ENCODE data around the gene TRAF3IP3. TPM values are rescaled to one million over a fixed set of nuclear protein-coding genes. Genes with fewer than 3 reads are reported as not detected.

TRAF3IP3 gene, protein sequence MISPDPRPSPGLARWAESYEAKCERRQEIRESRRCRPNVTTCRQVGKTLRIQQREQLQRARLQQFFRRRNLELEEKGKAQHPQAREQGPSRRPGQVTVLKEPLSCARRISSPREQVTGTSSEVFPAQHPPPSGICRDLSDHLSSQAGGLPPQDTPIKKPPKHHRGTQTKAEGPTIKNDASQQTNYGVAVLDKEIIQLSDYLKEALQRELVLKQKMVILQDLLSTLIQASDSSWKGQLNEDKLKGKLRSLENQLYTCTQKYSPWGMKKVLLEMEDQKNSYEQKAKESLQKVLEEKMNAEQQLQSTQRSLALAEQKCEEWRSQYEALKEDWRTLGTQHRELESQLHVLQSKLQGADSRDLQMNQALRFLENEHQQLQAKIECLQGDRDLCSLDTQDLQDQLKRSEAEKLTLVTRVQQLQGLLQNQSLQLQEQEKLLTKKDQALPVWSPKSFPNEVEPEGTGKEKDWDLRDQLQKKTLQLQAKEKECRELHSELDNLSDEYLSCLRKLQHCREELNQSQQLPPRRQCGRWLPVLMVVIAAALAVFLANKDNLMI
- not detected in 2 replicates for total RNA-seq

DNA sequence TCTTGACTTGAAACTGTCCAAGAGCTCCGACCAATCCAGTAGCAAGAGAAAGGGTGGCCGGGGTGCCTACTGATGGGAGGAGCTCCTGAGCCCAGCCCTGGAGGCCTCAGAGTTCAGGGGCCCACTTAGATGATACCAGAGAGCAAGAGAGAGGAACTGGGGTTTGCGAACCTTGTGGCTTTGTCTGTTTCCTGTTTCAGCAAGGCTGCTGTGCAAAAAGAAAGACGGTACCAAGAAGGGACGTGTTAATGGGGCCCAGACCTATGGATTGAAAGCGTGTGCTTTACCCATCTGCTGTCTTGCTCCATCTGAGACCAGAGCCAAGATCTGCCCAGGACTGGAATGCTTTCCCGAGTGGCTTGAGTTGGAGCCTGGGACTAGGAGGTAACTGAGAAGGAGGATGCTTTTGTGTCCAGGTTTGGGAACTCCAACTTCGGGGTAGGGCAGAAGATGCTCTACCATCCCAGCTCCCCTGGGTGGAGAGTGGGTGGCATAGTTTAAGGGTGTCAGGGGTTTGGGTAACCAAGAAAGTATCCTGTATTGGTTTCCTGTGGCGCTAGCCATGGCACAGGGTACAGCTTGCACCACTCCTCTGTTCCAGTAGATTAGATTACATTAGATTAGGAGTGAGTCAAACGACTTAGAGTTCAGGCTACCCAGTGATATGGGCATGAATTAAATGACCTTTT is at the start of gene TRAF3IP3:
Gene TRAF3IP3 (plus strand): TSS at position 128 of the 689 bp plus-strand sequence. CDS start 3,987 bp downstream, outside the sequence.
- DNase-seq (ENCODE audit: low read depth, low spot score): no peak

DNA sequence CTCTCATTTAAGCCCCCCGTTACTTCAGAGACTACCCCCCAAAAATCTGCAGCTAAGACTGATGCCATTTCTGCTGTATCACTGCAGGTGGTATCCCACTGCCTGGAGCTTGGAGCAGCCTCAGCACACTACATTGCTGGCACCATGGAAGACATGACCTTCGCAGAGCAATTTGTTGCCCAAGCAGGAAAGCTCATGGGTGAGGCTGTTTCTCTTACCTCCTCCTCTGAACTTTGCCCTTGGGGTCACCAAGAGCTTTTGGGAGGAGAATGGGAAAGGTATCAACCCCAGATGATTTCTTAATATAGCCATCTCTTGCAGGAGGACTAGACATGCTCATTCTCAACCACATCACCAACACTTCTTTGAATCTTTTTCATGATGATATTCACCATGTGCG is 49.2 kb upstream of the TRAF3IP3 start:
- no peak for DNase-seq (ENCODE audit: low read depth, low spot score)

DNA sequence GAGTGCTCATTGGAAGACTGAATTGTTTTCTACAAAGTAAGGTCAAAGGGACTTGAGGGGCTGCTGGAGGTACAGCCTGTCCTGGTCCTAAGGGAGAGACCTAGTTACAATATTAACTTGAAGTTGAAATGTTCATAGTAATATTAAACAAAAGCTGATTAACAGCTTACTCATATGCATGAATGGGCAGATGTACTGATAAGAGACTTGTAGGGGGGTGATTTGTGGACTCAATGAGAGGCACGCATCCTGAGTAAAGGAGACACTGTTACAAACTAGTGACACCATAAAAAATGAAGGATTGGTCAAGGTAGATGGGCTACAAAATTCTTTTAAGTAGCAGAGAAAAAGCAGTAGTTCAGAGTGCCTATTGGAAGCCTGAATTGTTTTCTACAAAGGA is 48.5 kb upstream of the TRAF3IP3 start:
- DNase-seq (ENCODE audit: low read depth, low spot score): no peak

DNA sequence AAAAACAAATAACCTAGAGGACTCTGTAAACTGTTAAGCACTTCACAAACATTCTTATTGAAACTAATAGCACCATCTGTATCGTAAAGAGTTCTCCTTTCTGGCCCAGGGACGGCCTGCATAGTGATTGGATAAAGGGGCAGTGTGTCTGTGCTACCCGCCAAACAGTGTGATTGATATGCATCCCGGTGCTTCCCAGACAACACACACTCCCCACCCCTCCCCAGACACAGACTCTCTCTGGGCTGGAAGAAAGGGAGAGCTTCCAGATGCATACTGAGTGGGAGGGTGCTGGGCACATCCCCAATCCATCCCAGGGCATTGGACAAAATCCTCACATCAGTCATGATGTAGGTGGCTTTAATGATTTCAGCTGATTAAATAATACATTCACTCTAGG is 47.6 kb upstream of the TRAF3IP3 start:
- no peak for DNase-seq (ENCODE audit: low read depth, low spot score)

DNA sequence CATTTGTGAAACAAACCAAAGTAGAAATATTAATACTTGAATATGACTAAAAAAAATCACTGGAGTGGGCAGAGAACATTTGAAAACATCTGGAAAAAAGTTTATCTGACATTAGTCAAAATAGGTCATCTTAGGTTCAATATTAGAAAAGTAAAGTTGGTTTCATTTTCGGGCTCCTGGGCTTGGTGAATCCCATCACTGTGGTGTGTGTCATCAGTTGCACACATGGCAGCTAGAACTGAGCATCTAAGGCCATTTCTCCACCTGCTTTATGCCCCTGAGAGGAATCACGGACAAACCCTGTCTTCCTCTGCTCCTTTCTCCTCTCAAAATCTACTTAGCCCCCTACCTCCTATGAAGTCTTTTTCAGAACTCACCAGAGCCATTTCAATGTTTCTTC is 45.8 kb upstream of the TRAF3IP3 start:
- DNase-seq (ENCODE audit: low read depth, low spot score): no peak

DNA sequence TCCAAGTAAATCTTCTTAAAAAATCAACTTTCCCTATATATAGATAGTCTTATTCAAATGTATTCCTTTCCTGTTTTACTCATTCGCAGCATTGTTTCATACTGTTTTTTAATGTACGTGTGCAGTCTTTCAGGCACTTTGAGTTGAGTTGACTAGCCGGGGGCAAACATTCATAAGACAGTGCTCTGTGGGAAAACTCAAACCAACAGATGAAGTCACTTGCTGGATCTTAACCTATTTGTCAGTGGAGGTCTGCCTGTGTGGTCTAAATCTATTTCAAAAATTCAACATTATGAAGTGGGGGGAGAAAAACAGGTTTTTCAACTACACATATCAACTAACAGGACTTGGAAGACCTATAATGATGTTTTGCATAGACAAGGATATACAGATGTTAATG is 45.0 kb upstream of the TRAF3IP3 start:
- no peak for DNase-seq (ENCODE audit: low read depth, low spot score)

DNA sequence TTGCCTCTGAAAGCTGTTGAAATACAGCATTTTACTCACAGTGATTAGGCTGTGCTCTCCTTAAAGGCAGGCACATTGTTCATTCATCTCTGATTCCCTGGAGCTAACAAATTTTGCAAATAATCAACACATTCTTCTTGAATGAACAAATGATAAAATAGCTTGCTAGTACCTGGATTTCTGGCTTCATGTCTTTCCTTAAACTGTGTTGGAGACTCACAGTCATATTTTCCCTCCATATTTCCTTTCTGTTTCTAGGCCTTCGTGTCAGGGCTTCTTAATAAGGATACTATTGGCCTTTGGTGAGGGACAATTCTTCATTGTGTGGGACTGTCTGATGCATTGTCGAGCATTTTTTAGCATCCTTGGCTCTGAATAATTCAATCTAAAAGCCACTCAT is 41.5 kb upstream of the TRAF3IP3 start:
- DNase-seq (ENCODE audit: low read depth, low spot score): no peak

DNA sequence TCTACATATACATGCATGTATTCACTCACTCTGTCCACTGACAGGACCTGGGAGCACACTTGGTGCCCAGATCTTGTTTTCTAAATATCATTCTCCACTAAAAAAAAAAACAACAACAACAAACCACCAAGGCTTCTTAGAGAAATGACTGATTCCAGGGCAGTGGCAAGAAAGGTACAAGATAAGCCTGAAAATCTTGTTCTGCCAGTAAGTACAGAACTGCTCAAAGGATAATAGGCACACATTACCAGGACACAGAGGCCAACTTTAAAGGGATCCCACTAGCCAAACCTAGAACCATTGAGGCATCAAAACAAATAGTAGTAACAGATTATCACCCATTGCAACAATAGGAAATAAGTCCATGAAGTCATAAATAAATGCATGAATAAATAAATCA is 40.5 kb upstream of the TRAF3IP3 start:
- no peak for DNase-seq (ENCODE audit: low read depth, low spot score)

DNA sequence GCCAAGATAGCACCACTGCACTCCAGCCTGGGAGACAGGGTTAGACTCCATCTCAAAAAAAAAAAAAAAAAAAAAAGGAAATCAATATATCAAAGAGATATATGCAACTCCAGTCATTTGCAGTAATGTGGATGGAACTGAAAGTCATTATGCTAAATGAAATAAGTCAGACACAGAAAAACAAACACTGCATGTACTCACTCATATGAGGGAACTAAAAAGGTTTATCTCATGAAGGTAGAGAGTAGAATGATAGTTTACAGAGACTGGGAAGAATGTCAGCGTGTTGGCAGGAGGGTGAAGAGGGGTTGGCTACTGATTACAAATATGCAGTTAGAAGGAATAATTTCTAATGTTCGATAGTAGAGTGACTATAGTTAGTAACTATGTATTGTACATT is 38.0 kb upstream of the TRAF3IP3 start:
- no peak for DNase-seq (ENCODE audit: low read depth, low spot score)

DNA sequence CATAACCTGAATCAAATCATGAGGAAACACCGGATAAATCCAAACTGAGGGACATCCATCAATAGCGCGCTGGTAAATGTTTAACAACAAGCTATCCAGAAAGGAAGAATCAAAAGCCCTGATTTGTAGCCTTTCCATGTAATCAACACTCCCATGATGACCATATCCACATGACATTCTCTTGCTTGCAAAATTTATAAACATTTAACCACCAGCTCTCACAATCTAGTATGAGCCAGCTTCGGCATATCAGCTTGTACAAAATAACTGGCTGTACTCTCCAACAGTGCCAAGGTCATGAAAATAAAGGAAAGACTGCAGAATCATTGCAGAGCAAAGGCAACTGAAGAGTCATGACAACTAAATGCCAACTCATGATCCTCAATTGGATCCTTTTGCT is 35.5 kb upstream of the TRAF3IP3 start:
- DNase-seq (ENCODE audit: low read depth, low spot score): no peak

DNA sequence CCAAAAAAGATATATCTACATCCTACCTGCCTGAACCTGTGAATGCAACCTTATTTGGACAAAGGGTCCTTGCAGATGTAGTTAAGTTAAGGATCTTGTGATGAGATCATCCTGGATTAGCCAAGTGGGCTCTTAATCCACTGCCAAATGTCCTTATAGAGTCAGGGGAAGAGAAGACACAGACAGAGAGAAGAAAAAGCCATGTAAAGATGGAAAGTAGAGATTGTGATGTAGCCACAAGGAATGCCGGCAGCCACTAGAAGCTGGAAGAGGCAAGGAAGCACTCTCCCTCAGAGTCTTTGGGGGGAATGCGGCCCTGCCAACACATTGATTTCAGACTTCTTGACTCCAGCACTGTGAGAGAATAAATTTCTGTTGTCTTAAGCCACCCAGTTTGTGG is 35.0 kb upstream of the TRAF3IP3 start:
- no peak for DNase-seq (ENCODE audit: low read depth, low spot score)

DNA sequence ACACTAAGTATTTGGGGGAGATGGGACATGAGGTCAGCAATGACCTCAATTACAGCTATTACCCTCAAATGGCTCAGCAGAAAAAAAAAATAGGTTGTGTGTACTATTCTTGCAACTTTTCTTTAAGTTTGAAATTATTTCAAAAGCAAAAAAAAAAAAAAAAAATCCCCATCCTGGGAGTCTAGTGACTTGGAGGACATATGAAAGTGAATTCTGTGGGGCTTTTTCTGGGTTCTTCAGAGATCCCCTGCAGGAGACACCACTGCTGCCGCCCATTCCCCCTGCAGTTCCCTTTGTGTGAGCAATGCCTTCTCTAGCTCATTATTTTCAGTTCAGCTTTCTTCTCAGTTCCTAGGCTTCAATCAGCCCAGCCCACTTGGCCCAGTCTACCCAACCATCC is 34.5 kb upstream of the TRAF3IP3 start:
- no peak for DNase-seq (ENCODE audit: low read depth, low spot score)

DNA sequence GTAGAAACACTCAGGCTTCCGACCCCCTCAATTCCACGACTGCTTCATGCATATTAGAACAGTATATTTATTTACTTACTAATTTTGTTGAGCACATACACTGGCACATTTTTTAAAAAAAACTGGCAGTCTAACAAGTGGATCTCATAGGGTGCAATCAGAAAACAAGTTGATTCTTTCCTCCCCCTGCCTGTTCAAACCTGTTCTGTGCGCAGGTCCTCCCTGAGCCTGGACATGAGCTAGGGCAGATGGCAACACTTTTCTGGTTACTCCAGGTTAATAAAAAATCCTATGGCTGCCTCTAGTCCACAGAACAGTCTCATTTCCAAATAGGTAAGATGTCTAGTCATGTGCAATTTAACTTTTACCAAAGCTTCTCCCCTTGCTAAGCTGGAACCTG is 32.6 kb upstream of the TRAF3IP3 start:
- DNase-seq (ENCODE audit: low read depth, low spot score): no peak

DNA sequence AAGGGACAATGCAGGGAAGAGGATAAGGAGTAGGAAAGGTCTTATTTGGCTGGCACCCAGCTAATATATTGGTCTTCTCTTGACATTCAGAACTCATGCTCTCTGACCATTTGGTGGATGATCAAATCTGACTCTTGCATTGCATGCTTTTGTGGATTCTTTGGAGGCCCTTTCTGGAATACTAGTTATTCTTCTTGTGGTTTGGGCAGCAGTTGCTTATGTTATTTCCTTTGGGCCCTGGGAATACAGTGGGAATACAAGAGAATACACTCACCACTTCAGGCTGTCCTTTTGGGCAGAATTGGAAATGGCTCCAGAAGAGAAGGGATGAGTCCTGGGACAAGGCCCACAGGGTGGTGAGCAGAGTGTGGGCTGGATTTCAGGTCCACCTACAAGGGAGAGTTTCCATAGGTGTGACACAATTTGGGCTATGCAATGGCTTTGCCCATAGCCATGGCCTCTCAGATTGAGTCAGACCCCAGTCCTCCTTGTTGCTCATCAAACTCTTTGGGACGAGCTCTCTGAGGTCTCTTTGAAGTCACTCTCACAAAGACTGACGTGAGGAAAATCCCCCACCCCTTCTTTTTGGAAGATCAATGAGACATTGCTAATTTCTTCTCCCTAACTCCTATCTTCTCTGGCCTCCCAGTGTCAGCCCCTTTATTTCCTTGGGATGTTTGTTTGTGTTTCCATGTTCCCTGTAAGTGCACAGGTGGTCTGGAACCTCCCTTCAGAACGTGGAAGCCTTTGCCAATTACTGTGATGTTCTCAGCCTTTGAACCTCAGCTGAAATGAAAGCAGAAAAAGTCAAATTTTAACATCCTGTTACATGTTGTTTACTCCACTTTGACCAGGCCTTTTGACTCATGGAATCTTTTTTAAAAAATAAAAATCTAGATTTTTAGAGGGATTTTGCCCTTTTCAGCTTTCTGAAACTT is 31.8 kb upstream of the TRAF3IP3 start:
- DNase-seq (ENCODE audit: low read depth, low spot score): no peak

DNA sequence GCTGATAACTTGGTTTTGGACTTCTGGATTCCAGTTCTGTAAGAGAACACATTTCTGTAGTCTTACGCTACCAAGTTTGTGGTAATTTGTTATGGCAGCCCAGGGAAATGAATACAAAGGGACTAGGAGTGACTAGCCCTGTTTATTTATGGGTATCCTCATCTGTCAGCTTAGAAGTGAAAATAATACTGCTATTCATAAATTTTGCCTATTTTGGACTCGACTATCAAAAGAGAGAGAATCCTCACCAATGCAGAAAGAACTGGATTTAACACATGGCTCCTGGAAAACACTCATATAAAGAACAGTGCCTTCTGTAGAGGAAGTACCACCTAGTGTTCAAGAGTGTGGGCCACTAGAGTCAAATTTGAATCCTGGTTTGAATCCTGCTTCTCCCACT is 28.6 kb upstream of the TRAF3IP3 start:
- no peak for DNase-seq (ENCODE audit: low read depth, low spot score)

DNA sequence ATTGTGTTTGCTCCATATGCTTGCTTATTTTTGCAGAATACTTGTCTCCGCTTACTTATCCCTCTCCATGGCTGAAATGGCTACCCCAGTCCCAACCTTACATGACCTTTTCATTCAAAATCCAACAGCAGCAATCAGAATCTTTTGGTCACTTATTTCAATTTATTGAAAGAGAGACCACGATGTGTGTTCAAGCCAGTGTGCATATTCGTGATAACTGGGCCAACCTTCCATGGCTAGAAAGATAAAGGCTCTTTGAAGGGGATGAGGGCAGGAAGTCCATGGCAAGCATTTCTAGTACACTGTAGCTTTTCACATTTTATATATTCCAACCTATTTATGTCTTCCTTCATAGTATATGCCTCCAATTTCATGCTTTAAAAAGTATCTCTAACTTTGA is 28.1 kb upstream of the TRAF3IP3 start:
- DNase-seq (ENCODE audit: low read depth, low spot score): no peak

DNA sequence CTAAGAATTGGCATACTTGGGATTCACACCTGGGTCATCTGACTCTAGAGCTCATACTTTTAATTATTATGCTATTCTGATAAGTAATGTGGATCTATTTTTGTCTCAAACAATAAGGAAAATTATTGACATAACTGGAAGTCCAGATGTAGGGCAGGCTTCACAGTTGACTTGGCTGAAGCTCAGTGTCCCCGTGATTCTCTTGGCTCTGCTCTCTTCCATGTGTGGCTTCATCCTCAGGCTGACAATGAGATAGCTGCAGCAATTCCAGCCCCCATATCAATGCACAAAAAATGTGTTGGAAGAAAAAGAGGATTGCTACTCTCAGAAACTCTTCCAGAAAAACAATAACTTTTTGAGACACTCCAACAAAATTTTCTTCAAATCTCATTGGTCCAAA is 27.4 kb upstream of the TRAF3IP3 start:
- no peak for DNase-seq (ENCODE audit: low read depth, low spot score)

DNA sequence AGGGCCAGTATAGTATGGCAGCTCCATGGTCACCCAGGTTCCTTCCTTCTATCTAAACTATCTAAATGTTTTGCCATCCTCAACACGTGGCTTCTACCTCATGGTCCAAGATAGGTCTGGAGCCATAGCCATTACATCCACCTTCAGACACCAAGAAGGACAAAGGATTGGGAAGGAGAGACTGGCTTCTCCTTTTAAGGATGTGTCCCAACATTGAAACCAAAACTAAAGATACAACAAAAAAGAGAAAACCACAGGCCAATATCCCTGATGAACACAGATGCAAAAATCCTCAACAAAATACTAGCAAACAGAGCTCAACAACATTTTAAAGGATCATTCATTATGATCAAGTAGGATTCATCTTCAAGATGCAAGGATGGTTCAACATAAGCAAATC is 26.4 kb upstream of the TRAF3IP3 start:
- DNase-seq (ENCODE audit: low read depth, low spot score): no peak

DNA sequence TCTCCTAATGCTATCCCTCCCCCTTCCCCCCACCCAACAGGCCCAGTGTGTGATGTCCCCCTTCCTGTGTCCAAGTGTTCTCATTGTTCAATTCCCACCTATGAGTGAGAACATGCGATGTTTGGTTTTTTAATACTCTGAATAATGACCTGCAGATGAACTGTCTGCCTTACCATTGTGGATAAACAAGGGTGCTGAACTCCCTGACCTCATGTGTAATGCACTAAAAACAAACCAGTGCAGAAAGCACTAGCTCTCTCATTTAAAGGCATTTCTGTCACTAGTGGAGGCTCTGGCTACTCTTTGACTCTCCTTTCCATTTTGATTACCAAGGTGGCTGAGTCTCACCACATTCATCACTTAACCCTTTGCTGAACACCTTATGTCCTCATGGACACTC is 23.1 kb upstream of the TRAF3IP3 start:
- no peak for DNase-seq (ENCODE audit: low read depth, low spot score)

DNA sequence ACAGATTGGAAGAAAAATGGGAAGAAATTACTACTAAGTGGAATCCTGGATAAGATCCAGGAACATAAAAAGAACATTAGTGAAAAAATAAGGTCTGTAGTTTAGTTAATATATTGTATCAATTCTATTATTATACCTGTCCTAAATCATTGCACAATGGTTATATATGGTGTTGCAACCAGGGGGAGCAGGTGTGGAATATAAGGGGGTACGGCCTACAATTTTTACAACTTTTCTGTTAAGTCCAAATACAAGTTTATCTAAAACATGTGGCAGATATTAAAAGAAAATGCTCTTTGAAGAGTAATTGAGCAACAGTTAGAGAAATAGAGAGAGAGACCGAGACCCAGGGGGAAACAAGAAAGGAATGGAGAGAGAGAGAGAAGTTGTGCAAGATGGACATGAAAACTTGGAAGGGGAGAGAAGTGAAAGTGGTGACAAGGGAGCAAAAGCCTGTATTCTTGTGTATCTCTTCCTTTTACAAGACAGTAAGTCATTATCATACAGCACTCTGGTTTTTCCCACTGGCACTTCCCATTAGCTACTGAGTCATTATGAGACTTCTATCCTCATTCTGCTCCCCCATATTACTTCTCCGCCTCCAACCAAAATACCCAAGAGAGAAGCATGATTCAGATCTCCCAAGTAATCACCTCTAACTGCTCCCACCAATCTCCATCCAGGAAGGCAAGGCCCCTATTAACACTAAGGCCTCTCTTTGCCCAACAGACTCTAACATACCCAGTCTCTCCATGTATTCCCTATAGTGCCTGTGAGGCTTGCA is 22.3 kb upstream of the TRAF3IP3 start:
- no peak for DNase-seq (ENCODE audit: low read depth, low spot score)

All from pulmonary artery endothelial cell (primary cell).